HG03354 (cell line): Measurements from ENCODE around the gene EPN2.
"Not testable (repeated sequence)": the region's sequence is repeated elsewhere in the genome, so short reads cannot be mapped to it uniquely, and the experiment has no call there.

Source experiments
- ATAC-seq: cut with Tn5 transposase; IDR thresholded peaks from one replicate; pipeline ENCODE4 v1.9.1; 2021; ENCODE audit warnings: mild to moderate bottlenecking; ENCODE audit not compliant: unreplicated experiment, poor library complexity, severe bottlenecking

The EPN2 gene

GRCh38 chr17:19237139-19237388, at the start of gene EPN2:
Gene EPN2, plus strand, starts transcription at chr17:19237366. Its CDS starts 45,754 bp downstream, at chr17:19283120.
- not testable (repeated sequence) for ATAC-seq

GRCh38 chr17:19187883-19188869, 49.0 kb upstream of the EPN2 start:
- ATAC-seq, result peak; percentile 63

GRCh38 chr17:19188870-19189708, 48.1 kb upstream of the EPN2 start:
- peak; percentile 74 for ATAC-seq

GRCh38 chr17:19189781-19190405, 47.3 kb upstream of the EPN2 start:
- ATAC-seq, result not testable (repeated sequence)

GRCh38 chr17:19196382-19197204, 40.6 kb upstream of the EPN2 start:
- peak; percentile 96 for ATAC-seq

GRCh38 chr17:19202448-19202847, 34.7 kb upstream of the EPN2 start:
- peak; percentile 62 for ATAC-seq

GRCh38 chr17:19203429-19203828, 33.7 kb upstream of the EPN2 start:
- not testable (repeated sequence) for ATAC-seq

- ATAC-seq, result peak; percentile 37
Measured at GRCh38 chr17:19215074-19215860, 21.9 kb upstream of the EPN2 start.

GRCh38 chr17:19216148-19216926, 20.8 kb upstream of the EPN2 start:
- not testable (repeated sequence) for ATAC-seq

- ATAC-seq, result not testable (repeated sequence)
Measured at GRCh38 chr17:19218914-19219313, 18.3 kb upstream of the EPN2 start.

- not testable (repeated sequence) for ATAC-seq
Measured at GRCh38 chr17:19219384-19219783, 17.8 kb upstream of the EPN2 start.

- ATAC-seq, result not testable (repeated sequence)
Measured at GRCh38 chr17:19220195-19220594, 17.0 kb upstream of the EPN2 start.

GRCh38 chr17:19226610-19227588, 10.3 kb upstream of the EPN2 start:
- ATAC-seq, result not testable (repeated sequence)

GRCh38 chr17:19234676-19235075, 2.5 kb upstream of the EPN2 start:
- not testable (repeated sequence) for ATAC-seq

- peak; percentile 39 for ATAC-seq
Measured at GRCh38 chr17:19236351-19237138, 621 bp upstream of the EPN2 start.
